GM19324 (cell line): ENCODE results near the gene GKN1.

ENCODE experiments used
- ATAC-seq: cut with Tn5 transposase; IDR thresholded peaks from one replicate; pipeline ENCODE4 v1.9.1; 2021; ENCODE audit warnings: mild to moderate bottlenecking, moderate library complexity; ENCODE audit not compliant: unreplicated experiment, low FRiP score

The GKN1 gene, protein sequence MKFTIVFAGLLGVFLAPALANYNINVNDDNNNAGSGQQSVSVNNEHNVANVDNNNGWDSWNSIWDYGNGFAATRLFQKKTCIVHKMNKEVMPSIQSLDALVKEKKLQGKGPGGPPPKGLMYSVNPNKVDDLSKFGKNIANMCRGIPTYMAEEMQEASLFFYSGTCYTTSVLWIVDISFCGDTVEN

GRCh38 chr2:68974251-68974650 is at the start of gene GKN1:
Gene GKN1 (plus strand): TSS chr2:68974636. CDS start chr2:68974678, 42 bp downstream.
- no peak for ATAC-seq

GRCh38 chr2:68925295-68925896 is 49.0 kb upstream of the GKN1 start:
- ATAC-seq, result no peak

DNA sequence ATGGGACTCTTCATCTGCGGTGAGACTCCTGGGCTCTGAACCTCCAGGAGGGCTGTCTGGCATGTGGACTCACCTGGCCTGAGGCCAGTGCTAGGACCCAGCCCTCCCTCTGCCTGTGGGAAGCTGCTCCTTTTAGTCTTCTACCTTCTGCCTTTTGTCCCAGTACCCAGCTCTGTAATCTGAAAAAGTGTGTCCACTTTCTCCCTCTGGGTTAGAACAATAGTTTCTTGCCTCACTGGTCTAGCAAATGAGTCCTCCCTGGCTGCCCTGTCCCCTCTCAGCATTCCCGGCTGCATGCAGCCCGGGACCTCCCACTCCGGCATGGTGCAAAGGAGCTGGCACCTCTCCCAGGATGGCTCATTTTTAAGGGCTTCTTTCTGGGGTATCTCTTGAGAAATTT is 47.6 kb upstream of the GKN1 start:
- ATAC-seq, result no peak

GRCh38 chr2:68931149-68931711 is 43.2 kb upstream of the GKN1 start:
- ATAC-seq, result no peak

- ATAC-seq, result no peak
These were observed 42.6 kb upstream of the GKN1 start for GRCh38 chr2:68931799-68932198.

- no peak for ATAC-seq
These were observed 42.0 kb upstream of the GKN1 start for GRCh38 chr2:68932402-68932801.

- no peak for ATAC-seq
These were observed 40.4 kb upstream of the GKN1 start for GRCh38 chr2:68934021-68934420.

- no peak for ATAC-seq
These were observed 39.0 kb upstream of the GKN1 start for GRCh38 chr2:68935471-68935870.

GRCh38 chr2:68936427-68936826 is 38.0 kb upstream of the GKN1 start:
- no peak for ATAC-seq

DNA sequence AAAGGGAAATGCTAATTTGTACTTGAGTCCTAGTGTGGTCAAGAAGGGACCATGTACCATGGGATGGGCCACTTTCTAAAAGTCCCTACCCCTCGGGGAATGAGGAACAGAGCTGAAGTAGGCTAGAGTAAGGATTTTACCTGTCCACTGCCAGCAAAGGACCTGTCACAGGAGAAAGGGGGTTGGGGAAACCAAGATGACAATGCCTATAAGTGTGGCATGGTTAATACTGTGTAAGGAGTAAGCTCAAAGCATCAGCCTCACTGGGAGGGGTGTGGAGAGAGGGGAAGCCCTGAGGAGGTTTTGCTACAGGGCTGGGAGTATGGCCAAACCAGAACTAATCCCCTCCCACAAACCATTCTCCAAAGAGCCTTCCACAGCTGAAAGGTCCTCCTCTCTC is 37.5 kb upstream of the GKN1 start:
- no peak for ATAC-seq

- ATAC-seq, result no peak
These were observed 36.9 kb upstream of the GKN1 start for GRCh38 chr2:68937346-68938055.

GRCh38 chr2:68938938-68939337 is 35.5 kb upstream of the GKN1 start:
- ATAC-seq, result no peak

DNA sequence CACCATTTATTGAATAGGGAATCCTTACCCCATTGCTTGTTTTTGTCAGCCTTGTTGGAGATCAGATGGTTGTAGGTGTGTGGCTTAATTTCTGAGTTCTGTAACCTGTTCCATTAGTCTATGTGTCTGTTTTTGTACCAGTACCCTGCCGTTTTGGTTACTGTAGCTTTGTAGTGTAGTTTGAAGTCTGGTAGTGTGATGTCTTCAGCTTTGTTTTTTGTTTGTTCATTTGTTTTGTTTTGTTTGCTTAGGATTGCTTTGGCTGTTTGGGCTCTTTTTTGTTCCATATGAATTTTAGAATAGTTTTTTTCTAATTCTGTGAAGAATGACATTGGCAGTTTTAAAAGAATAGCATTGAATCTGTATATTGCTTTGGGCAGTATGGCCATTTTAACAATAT is 34.5 kb upstream of the GKN1 start:
- no peak for ATAC-seq

GRCh38 chr2:68940369-68940768 is 34.1 kb upstream of the GKN1 start:
- ATAC-seq, result no peak

DNA sequence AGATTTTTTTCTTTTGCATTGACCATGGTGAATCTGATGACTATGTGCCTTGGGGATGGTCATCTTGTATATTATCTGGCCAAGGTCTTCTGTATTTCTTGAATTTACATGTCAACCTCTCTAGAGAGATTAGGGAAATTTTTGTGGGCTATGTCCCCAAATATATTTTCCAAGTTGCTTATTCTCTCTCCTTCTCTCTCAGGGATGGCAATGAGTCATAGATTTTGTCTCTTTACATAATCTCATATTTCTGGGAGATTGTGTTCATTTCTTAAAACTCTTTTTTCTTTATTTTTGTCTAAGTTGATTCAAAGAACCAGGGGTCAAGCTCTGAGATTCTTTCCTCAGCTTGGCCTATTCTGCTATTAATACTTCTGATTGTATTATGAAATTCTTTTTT is 31.6 kb upstream of the GKN1 start:
- no peak for ATAC-seq

DNA sequence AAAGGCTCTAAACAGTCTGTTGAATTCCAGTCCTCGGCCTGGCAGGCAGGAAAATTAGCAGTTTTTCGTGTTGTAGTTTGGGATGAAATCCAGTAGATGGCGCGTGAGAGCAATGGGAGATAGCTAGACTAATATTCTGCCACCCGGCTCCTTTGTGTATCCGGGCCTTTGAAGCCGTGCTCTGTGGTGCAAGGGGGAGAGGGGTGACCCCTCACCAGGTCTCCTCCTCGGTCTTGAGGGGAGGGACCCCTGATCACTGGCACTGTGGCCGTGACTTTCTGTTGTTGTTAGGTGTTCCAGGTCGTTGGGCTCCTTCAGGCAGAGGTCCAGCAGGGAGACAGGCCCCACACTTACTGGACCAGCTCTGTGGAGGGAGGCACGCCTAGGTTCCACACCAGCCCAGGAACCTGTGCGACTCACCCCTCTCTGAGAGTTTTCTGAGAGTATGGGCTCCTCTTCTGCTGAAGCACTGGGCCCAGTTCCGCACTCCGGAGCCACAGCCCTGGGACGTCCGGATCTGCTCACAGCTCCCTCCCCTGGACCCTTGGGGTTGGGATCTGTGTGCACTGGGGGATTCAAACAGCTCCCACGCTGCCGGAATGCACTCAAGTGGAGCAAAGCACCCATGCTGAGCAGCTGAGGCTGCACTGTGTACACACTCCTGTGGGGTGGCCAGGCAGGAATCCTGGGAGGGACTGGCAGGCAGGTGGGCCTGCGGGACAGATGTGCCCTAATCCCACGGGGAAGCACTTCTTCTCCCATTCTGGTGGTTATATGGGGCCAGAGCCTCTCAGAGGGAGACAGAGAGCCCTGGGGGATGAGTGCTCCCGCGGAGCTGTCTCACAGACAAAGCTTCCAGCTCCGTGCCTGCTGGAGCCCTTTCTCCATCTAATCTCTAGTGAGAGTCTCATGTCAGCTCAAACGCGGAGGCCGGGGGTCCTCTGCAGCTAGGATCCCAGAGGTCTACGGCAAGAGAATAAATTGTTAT is 30.6 kb upstream of the GKN1 start:
- no peak for ATAC-seq

GRCh38 chr2:68946117-68946516 is 28.3 kb upstream of the GKN1 start:
- ATAC-seq, result no peak

- ATAC-seq, result no peak
These were observed 25.7 kb upstream of the GKN1 start for GRCh38 chr2:68948710-68949109.

- no peak for ATAC-seq
These were observed 22.5 kb upstream of the GKN1 start for GRCh38 chr2:68951899-68952298.

- no peak for ATAC-seq
These were observed 21.4 kb upstream of the GKN1 start, which contains the start of gene GKN2 for GRCh38 chr2:68952887-68953521. Gene GKN2 (minus strand): TSS chr2:68952893. CDS start chr2:68952861, 32 bp downstream.
